D341Med (cell line): ENCODE data around the gene WDR6.
"Not testable (repeated sequence)": the region's sequence is repeated elsewhere in the genome, so short reads cannot be mapped to it uniquely, and the experiment has no call there.

Experiments used
- DNase-seq: peaks from one replicate; pipeline ENCODE4 v3.0.0; 2012; ENCODE audit warnings: low spot score

WDR6 gene

GRCh38 chr3:48993834-48994233 is 13.4 kb upstream of the WDR6 start:
- DNase-seq: no peak

GRCh38 chr3:48996640-48997039 is 10.6 kb upstream of the WDR6 start:
- no peak for DNase-seq

- no peak for DNase-seq
Measured at GRCh38 chr3:48997102-48997635, 10.0 kb upstream of the WDR6 start.

- no peak for DNase-seq
Measured at GRCh38 chr3:48997714-48998637, 9.2 kb upstream of the WDR6 start.

GRCh38 chr3:48999085-48999858 is 7.9 kb upstream of the WDR6 start:
- DNase-seq: no peak

- no peak for DNase-seq
Measured at GRCh38 chr3:49001155-49001554, 6.0 kb upstream of the WDR6 start.

- no peak for DNase-seq
Measured at GRCh38 chr3:49004352-49005302, 2.6 kb upstream of the WDR6 start.

- DNase-seq: no peak
Measured at GRCh38 chr3:49005303-49005680, 1.9 kb upstream of the WDR6 start.

- DNase-seq: no peak
Measured at GRCh38 chr3:49005998-49006397, 1.2 kb upstream of the WDR6 start.

- DNase-seq: peak; percentile 55
Measured at GRCh38 chr3:49006408-49007067, 653 bp upstream of the WDR6 start.

GRCh38 chr3:49007771-49008528 is 759 bp downstream of the WDR6 start:
- peak; percentile 92 for DNase-seq

GRCh38 chr3:49008627-49009026 is 1.4 kb downstream of the WDR6 start:
- not testable (repeated sequence) for DNase-seq

GRCh38 chr3:49009396-49009795 is 2.2 kb downstream of the WDR6 start:
- DNase-seq: no peak

GRCh38 chr3:49012441-49013017 is 5.3 kb downstream of the WDR6 start:
- DNase-seq: no peak

GRCh38 chr3:49013113-49013737 is 6.0 kb downstream of the WDR6 start:
- DNase-seq: no peak

GRCh38 chr3:49013738-49014660 is 6.8 kb downstream of the WDR6 start:
- DNase-seq: peak; percentile 61

GRCh38 chr3:49015072-49015471 is 7.9 kb downstream of the WDR6 start:
- DNase-seq: no peak

- DNase-seq: no peak
Measured at GRCh38 chr3:49015765-49016164, 8.6 kb downstream of the WDR6 start.
